ENCODE measurements around the gene GALNT16.
"Not testable (repeated sequence)": the region's sequence is repeated elsewhere in the genome, so short reads cannot be mapped to it uniquely, and the experiment has no call there.

Gene GALNT16

DNA sequence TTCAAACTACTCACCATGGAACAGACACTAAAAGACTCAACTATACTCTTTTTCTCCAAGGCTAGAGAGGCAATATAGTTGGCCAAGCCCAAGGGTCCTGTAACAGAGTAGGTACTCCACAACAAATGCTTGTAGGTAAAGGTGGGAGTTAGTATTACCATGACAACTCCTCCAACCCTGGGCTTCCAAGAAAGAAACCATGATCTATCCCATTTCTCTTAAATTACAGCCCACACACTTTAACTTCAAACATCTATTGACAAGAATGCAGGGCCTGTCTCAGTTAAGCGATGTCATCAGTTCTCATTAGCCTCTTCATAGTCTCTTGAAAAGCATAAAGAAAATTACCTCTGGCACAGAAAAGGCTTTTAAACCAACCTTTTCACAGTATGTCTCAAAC lies 113.1 kb downstream of the GALNT16 start:
- no peak overlapping the region for H3K4me3 ChIP-seq (ENCODE audit: low read length)
- DNase-seq (ENCODE audit: low read depth) = no peak
- TF ChIP-seq CTCF (conservative IDR thresholded peaks at IDR 0.05; ENCODE audit: low read length) = no peak

GRCh38 chr14:69374235-69374634 lies 114.3 kb downstream of the GALNT16 start:
- no peak for DNase-seq (ENCODE audit: low read depth)
- H3K4me3 ChIP-seq (ENCODE audit: low read length) = no peak overlapping the region
- no peak for TF ChIP-seq CTCF (conservative IDR thresholded peaks at IDR 0.05; ENCODE audit: low read length)

DNA sequence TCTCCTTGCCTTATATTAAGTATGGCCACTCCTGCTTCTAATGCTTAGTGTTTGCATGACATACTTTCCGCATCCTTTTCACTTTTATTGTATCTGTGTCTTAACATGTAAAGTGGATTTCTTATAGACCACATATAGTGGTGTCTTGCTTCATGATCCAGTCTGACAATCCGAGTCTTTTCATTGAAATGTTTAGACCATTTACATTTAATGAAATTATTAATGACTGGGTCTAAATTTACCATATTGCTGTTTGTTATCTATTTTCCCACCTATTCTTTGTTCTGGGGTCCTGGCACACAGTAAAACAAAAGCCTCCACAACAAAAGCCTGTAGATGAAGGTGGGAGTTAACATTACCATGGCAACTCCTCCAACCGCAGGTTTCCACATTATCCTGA lies 115.2 kb downstream of the GALNT16 start:
- no peak overlapping the region for H3K4me3 ChIP-seq (ENCODE audit: low read length)
- no peak for TF ChIP-seq CTCF (conservative IDR thresholded peaks at IDR 0.05; ENCODE audit: low read length)
- DNase-seq (ENCODE audit: low read depth) = no peak

- no peak overlapping the region for H3K4me3 ChIP-seq (ENCODE audit: low read length)
- TF ChIP-seq CTCF (conservative IDR thresholded peaks at IDR 0.05; ENCODE audit: low read length) = no peak
- no peak for DNase-seq (ENCODE audit: low read depth)
Observed at GRCh38 chr14:69375722-69376121, 115.8 kb downstream of the GALNT16 start.

DNA sequence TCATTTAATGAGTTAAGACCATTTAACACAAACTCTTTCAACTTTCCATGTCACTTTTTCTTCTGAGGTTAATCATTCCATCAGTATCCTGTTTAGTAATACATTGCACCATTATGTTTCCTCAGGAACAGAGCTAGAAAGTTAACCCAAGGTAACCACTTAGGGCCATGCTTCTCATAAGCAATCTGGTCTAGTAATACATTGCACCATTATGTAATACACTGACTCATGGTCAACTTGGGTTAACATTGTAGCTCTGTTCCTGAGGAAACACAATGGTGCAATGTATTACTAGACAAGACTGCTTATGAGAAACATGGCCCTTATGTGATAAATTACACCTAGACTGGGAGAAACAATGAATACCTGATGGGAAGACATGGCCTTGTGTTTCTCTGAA lies 116.5 kb downstream of the GALNT16 start:
- no peak for TF ChIP-seq CTCF (conservative IDR thresholded peaks at IDR 0.05; ENCODE audit: low read length)
- H3K4me3 ChIP-seq (ENCODE audit: low read length) = no peak overlapping the region
- DNase-seq (ENCODE audit: low read depth) = peak; percentile 80

DNA sequence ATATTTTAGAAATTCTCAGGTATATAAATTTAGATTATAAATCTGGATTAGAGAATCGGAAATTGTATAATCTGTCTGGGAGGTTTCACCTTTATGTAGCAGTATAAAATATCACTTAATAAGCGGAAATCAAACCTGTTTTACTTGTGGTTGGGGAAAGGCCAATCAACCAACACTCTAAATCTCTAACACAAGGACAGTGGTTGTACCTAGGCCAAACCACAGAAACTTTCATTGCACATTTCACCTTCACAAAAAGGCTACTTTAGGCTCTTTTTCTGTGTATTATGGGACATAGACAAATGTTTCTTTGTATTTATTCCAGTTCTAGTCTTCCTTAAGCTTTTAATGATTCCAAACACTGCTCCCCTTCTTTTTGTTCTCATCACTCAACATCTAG lies 118.3 kb downstream of the GALNT16 start:
- no peak for DNase-seq (ENCODE audit: low read depth)
- no peak overlapping the region for H3K4me3 ChIP-seq (ENCODE audit: low read length)
- TF ChIP-seq CTCF (conservative IDR thresholded peaks at IDR 0.05; ENCODE audit: low read length) = no peak

DNA sequence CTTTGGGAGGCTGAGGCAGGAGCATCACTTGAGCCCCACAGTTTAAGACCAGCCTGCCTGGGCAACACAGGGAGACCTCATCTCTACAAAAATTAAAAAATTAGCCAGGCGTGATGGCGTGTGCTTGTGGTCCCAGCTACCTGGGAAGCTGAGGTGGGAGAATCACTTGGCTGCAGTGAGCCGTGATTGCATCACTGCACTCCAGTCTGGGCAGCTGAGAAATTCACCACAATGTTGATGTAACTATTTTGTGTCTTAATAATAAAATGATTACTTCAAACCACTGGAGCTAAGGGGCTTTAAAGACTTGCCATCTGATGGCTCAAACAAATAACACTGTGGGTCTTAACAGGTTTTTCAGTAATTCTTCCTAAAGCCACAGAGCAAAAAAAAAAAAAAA lies 127.4 kb downstream of the GALNT16 start:
- TF ChIP-seq CTCF (conservative IDR thresholded peaks at IDR 0.05; ENCODE audit: low read length) = no peak
- peak; percentile 14 for DNase-seq (ENCODE audit: low read depth)

GRCh38 chr14:69391400-69391799 lies 131.4 kb downstream of the GALNT16 start:
- not testable (repeated sequence) for H3K4me3 ChIP-seq (ENCODE audit: low read length)

More for the DNA sequence above, 127.4 kb downstream of the GALNT16 start:
- no peak overlapping the region for H3K4me3 ChIP-seq (ENCODE audit: low read length)

More at GRCh38 chr14:69391400-69391799, 131.4 kb downstream of the GALNT16 start:
- DNase-seq (ENCODE audit: low read depth) = peak; percentile 50

Data from AG10803 (cell line).